Keratinocyte (primary cell): ENCODE data around the gene WNT10A. TPM values are rescaled to one million over a fixed set of nuclear protein-coding genes. Genes with fewer than 3 reads are reported as not detected.

Source experiments
- DNase-seq: peaks from one replicate; pipeline ENCODE4 v3.0.0-alpha.2; 2011; ENCODE audit warnings: low read depth, missing footprints, low spot score
- FAIRE-seq: peaks from 2 replicates; lab custom pipeline; 2011; peaks lifted over from hg19 to GRCh38; lab: Jason Lieb, UNC
- H2AFZ ChIP-seq: 2 replicates; pipeline ENCODE4 v1.6.0; 2012; ENCODE audit warnings: low read length, control low read depth, inconsistent platforms; ENCODE audit not compliant: control insufficient read depth
- H3K27ac ChIP-seq: 2 replicates; pipeline ENCODE4 v1.5.1; 2011; ENCODE audit warnings: low read length; ENCODE audit not compliant: control insufficient read depth, insufficient read depth
- H3K27me3 ChIP-seq: 3 replicates; pipeline ENCODE4 v1.6.0; 2011; ENCODE audit warnings: low read length; ENCODE audit not compliant: control insufficient read depth, insufficient read depth; ENCODE audit errors: extremely low read depth
- H3K36me3 ChIP-seq, 2 experiments: 2 replicates in 1 of 2; 3 replicates in 1 of 2; pipeline ENCODE4 v1.5.1; 2011; ENCODE audit warnings: low read length in 2 of 2, mild to moderate bottlenecking in 1 of 2; ENCODE audit not compliant: control insufficient read depth in 2 of 2, insufficient read depth in 2 of 2; ENCODE audit errors: extremely low read depth in 1 of 2
- H3K4me1 ChIP-seq: 3 replicates; pipeline ENCODE4 v1.5.1; 2011; ENCODE audit warnings: low read length; ENCODE audit not compliant: control insufficient read depth, insufficient read depth; ENCODE audit errors: extremely low read depth
- H3K4me2 ChIP-seq: 3 replicates; pipeline ENCODE4 v1.6.0; 2011; ENCODE audit warnings: low read depth, low read length; ENCODE audit not compliant: control insufficient read depth, insufficient read depth; ENCODE audit errors: extremely low read depth
- H3K4me3 ChIP-seq, 3 experiments: fragments of 200-600 bp in 1 of 3; sonication (generic) in 1 of 3; 2 replicates in 2 of 3; 3 replicates in 1 of 3; pipeline ENCODE4 v1.5.1; 2011 to 2016; ENCODE audit warnings: low read length in 3 of 3, mild to moderate bottlenecking in 3 of 3, control low read depth in 2 of 3, inconsistent platforms in 1 of 3, low read depth in 1 of 3, mixed read lengths in 1 of 3, mixed run types in 1 of 3, moderate library complexity in 1 of 3; ENCODE audit not compliant: control insufficient read depth in 2 of 3, insufficient read depth in 2 of 3; ENCODE audit errors: extremely low read depth in 1 of 3
- H3K79me2 ChIP-seq: 2 replicates; pipeline ENCODE4 v1.6.0; 2012; ENCODE audit warnings: low read length; ENCODE audit not compliant: control insufficient read depth, insufficient read depth
- H3K9ac ChIP-seq: 3 replicates; pipeline ENCODE4 v1.6.0; 2011; ENCODE audit warnings: low read length; ENCODE audit not compliant: control insufficient read depth, insufficient read depth; ENCODE audit errors: extremely low read depth
- H3K9me1 ChIP-seq: 3 replicates; pipeline ENCODE4 v1.6.0; 2011; ENCODE audit warnings: low read length; ENCODE audit not compliant: control insufficient read depth, insufficient read depth; ENCODE audit errors: extremely low read depth
- H3K9me3 ChIP-seq: 2 replicates; pipeline ENCODE4 v1.5.1; 2012; ENCODE audit warnings: low read depth, low read length; ENCODE audit not compliant: control insufficient read depth
- H4K20me1 ChIP-seq: 3 replicates; pipeline ENCODE4 v1.6.0; 2011; ENCODE audit warnings: low read length; ENCODE audit not compliant: control insufficient read depth, insufficient read depth; ENCODE audit errors: extremely low read depth
- CTCF ChIP-seq, 3 experiments: IDR thresholded peaks in 1 of 3; conservative IDR thresholded peaks in 1 of 3; optimal IDR thresholded peaks in 1 of 3; 2 replicates in 2 of 3; 3 replicates in 1 of 3; pipeline versions ENCODE3 to v1.5.1; 2011; ENCODE audit warnings: low read length in 3 of 3, mild to moderate bottlenecking in 3 of 3, moderate library complexity in 2 of 3, control low read depth in 1 of 3, inconsistent platforms in 1 of 3; ENCODE audit not compliant: insufficient read depth in 2 of 3; ENCODE audit errors: extremely low read depth in 1 of 3
- EZH2 ChIP-seq: IDR thresholded peaks from one replicate; pipeline ENCODE4 v1.6.1; 2012; ENCODE audit warnings: inconsistent platforms, mild to moderate bottlenecking, low read length, moderate library complexity
- dilution Hi-C: fragments of 300-500 bp; cut with MboI; formaldehyde crosslinking; loops from one replicate; pipeline ENCODE4 v1.7.0; 2020; ENCODE audit warnings: low sequenced_read_pairs; ENCODE audit not compliant: extremely low pct_ligation_motif_present
- polyA plus RNA-seq, 5 experiments: library from polyadenylated mRNA; depleted of rRNA in 3 of 5; stranded (reverse) in 3 of 5; stranded (forward) in 1 of 5; unstranded in 1 of 5; fragments of >200 nt; gene quantifications; 1 replicate in 1 of 5; 2 replicates in 3 of 5; 3 replicates in 1 of 5; pipeline versions ENCODE4 v1.2.1 to v1.2.3, GENCODE V29; 2011 to 2012; ENCODE audit warnings: missing spikeins in 2 of 5, low read depth in 1 of 5, low replicate concordance in 1 of 5

Gene WNT10A
- polyA plus RNA-seq, 1 donor (not counting 4 experiments of a cell fraction or from before 2014, with no cell fraction given): 2.1 TPM

- Histone ChIP-seq H3K9ac (no peak overlapping the region), H3K36me3 (no peaks in the 10 kb centered on the region), H3K4me3 (no peak overlapping the region), H3K27ac (no peak overlapping the region), H3K4me1 (peaks cover 39% of the 10 kb centered on the region), H4K20me1 (no peaks in the 10 kb centered on the region), H3K9me1 (peaks cover 2% of the 10 kb centered on the region), H3K9me3 (no peaks in the 10 kb centered on the region), H3K4me2 (no peak overlapping the region), H3K79me2 (no peaks in the 10 kb centered on the region), H2AFZ (no peak overlapping the region), H3K27me3 (peaks cover 7% of the 10 kb centered on the region)
- dilution Hi-C loops: no loop called here
- TF ChIP-seq CTCF (optimal IDR thresholded peaks at IDR 0.05 in 1 of 3, IDR thresholded peaks at IDR 0.05 in 1 of 3, conservative IDR thresholded peaks at IDR 0.05 in 1 of 3; ENCODE audit: extremely low read depth in 1 of 3, insufficient read depth in 2 of 3, low read length in 3 of 3): no peak
- TF ChIP-seq EZH2: no peak
- no peak for DNase-seq
- no peak for FAIRE-seq
These were observed 1.5 kb upstream of the WNT10A start for GRCh38 chr2:218878926-218879761.

GRCh38 chr2:218879776-218880101 lies 913 bp upstream of the WNT10A start:
- Histone ChIP-seq H4K20me1 (no peaks in the 10 kb centered on the region), H3K4me3 (peak overlapping the region in 1 of 3 experiments; percentile 45), H3K9me1 (peaks cover 2% of the 10 kb centered on the region), H3K4me2 (peak overlapping the region; percentile 71), H3K79me2 (no peaks in the 10 kb centered on the region), H3K27me3 (peaks cover 6% of the 10 kb centered on the region), H3K4me1 (peaks cover 44% of the 10 kb centered on the region), H3K9me3 (no peaks in the 10 kb centered on the region), H3K27ac (no peak overlapping the region), H2AFZ (no peak overlapping the region), H3K9ac (no peak overlapping the region), H3K36me3 (no peaks in the 10 kb centered on the region)
- FAIRE-seq (no peak), DNase-seq (no peak)
- TF ChIP-seq CTCF (optimal IDR thresholded peaks at IDR 0.05 in 1 of 3, IDR thresholded peaks at IDR 0.05 in 1 of 3, conservative IDR thresholded peaks at IDR 0.05 in 1 of 3; ENCODE audit: extremely low read depth in 1 of 3, insufficient read depth in 2 of 3, low read length in 3 of 3) (no peak), EZH2 (no peak)
- dilution Hi-C loops: no loop called here
